Prostate gland (tissue), 2 donors: ENCODE data around the gene IDH3G.

Experiments
- POLR2A ChIP-seq: fragments of 450-650 bp; IDR thresholded peaks from one replicate; pipeline ENCODE4 v1.6.1; 2016; ENCODE audit warnings: antibody characterized with exemption, mild to moderate bottlenecking
- POLR2AphosphoS5 ChIP-seq: sonication (generic); formaldehyde crosslinking; IDR thresholded peaks from one replicate; pipeline ENCODE4 v1.6.1; 2017; ENCODE audit warnings: antibody characterized with exemption
- TF ChIP-seq, protein P1 (sequence below), 4 experiments: fragments of 200-600 bp in 2 of 4; fragments of 450-650 bp in 2 of 4; sonication (generic) in 2 of 4; IDR thresholded peaks; 1 replicate in 3 of 4; 2 replicates in 1 of 4; pipeline ENCODE4 v1.5.1; 2016 to 2019; ENCODE audit warnings: antibody characterized with exemption in 4 of 4, mild to moderate bottlenecking in 2 of 4, moderate library complexity in 2 of 4

DNA sequence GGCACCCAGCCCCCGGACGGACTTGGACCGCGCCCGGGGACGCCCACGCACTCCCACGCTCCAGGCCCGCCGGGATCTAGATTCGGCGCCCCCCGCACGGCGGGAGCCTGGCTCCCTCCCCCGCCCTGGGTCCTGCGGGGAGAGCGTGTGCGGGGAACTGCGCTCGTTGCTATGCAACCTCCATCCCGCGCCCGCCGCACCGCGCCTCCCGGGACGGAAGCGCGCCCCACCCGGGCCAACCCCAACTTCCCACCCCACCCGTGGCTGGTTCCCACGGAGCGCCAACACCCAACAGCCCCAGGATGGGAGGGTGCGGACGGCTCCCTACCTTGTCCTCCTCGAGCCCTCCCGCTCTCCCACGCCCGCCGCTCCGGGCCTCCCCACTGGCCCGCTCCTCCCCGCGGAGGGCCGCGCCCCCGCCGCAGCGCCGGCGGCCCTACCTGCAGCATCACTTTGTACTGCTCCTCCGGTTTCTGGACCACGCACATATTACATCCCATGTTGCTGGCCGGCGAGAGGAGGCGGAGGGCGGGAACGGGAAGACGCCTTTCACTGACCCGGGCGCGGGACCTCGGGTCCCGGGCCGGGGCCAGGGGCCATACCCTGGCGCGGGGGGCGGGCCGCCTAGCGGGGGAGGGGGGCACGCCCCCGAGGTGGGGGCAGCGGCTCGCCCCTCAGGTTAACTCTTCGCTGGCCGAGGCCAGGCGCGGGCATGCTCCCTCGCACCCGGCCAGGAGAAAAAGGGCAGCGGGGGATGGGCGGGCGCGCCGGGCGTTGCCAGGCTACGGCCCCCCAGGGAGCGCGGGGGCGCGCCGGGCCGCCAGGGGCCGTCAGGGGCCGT is 35.8 kb upstream of the IDH3G start, which contains the start of gene PDZD4:
- TF ChIP-seq POLR2A = no peak
- TF ChIP-seq, protein P1, sequence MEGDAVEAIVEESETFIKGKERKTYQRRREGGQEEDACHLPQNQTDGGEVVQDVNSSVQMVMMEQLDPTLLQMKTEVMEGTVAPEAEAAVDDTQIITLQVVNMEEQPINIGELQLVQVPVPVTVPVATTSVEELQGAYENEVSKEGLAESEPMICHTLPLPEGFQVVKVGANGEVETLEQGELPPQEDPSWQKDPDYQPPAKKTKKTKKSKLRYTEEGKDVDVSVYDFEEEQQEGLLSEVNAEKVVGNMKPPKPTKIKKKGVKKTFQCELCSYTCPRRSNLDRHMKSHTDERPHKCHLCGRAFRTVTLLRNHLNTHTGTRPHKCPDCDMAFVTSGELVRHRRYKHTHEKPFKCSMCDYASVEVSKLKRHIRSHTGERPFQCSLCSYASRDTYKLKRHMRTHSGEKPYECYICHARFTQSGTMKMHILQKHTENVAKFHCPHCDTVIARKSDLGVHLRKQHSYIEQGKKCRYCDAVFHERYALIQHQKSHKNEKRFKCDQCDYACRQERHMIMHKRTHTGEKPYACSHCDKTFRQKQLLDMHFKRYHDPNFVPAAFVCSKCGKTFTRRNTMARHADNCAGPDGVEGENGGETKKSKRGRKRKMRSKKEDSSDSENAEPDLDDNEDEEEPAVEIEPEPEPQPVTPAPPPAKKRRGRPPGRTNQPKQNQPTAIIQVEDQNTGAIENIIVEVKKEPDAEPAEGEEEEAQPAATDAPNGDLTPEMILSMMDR (IDR thresholded peaks at IDR 0.05) = no peak
- TF ChIP-seq POLR2AphosphoS5 = no peak
